GM23338 (cell line): ENCODE data around the gene PXYLP1. TPM values are rescaled to one million over a fixed set of nuclear protein-coding genes. Genes with fewer than 3 reads are reported as not detected.

Experiments used
- ATAC-seq: fragments of 200-7000 bp; cut with Tn5 transposase; 3 replicates; pipeline ENCODE4 v1.9.1; 2020
- DNase-seq: peaks from one replicate; pipeline ENCODE4 v3.0.0-alpha.2; 2015; ENCODE audit warnings: low spot score
- H2AFZ ChIP-seq: fragments of 200-600 bp; sonication (generic); 2 replicates; pipeline ENCODE4 v1.8.0; 2016; ENCODE audit warnings: antibody characterized with exemption, mild to moderate bottlenecking, moderate library complexity
- H3F3A ChIP-seq: fragments of 200-600 bp; sonication (generic); replicated peaks from 2 replicates; pipeline ENCODE4 v1.8.0; 2017; ENCODE audit warnings: antibody characterized with exemption, mixed run types, low read depth
- H3K27ac ChIP-seq: fragments of 200-600 bp; sonication (generic); 2 replicates; pipeline ENCODE4 v1.6.1; 2016; ENCODE audit warnings: low read depth
- H3K27me3 ChIP-seq: fragments of 200-600 bp; sonication (generic); 2 replicates; pipeline ENCODE4 v1.8.0; 2016; ENCODE audit warnings: mild to moderate bottlenecking, mixed run types, moderate library complexity; ENCODE audit not compliant: insufficient read depth
- H3K36me3 ChIP-seq: fragments of 200-600 bp; sonication (generic); 2 replicates; pipeline ENCODE4 v1.8.0; 2016; ENCODE audit warnings: mild to moderate bottlenecking; ENCODE audit not compliant: insufficient read depth
- H3K4me1 ChIP-seq: fragments of 200-600 bp; sonication (generic); 2 replicates; pipeline ENCODE4 v1.8.0; 2016; ENCODE audit warnings: mild to moderate bottlenecking, moderate library complexity; ENCODE audit not compliant: insufficient read depth
- H3K4me2 ChIP-seq: fragments of 200-600 bp; sonication (generic); 2 replicates; pipeline ENCODE4 v1.7.1; 2017; ENCODE audit warnings: mixed run types
- H3K4me3 ChIP-seq: fragments of 200-600 bp; sonication (generic); 2 replicates; pipeline ENCODE4 v1.6.1; 2016; ENCODE audit warnings: mixed run types
- H3K79me2 ChIP-seq: fragments of 200-600 bp; sonication (generic); replicated peaks from 2 replicates; pipeline ENCODE4 v1.8.0; 2017; ENCODE audit warnings: mild to moderate bottlenecking; ENCODE audit not compliant: insufficient read depth
- H3K9me2 ChIP-seq: fragments of 200-600 bp; sonication (generic); 2 replicates; pipeline ENCODE4 v1.8.0; 2017; ENCODE audit not compliant: insufficient read depth
- H4K20me1 ChIP-seq: fragments of 200-600 bp; sonication (generic); replicated peaks from 2 replicates; pipeline ENCODE4 v1.8.0; 2017; ENCODE audit warnings: mild to moderate bottlenecking; ENCODE audit not compliant: insufficient read depth
- H3K27ac Mint-ChIP-seq: 2 replicates; pipeline ENCODE4 v1.8.0; 2020; ENCODE audit warnings: inconsistent platforms, mild to moderate bottlenecking, moderate library complexity, mixed read lengths
- H3K27me3 Mint-ChIP-seq: 3 replicates; pipeline ENCODE4 v1.8.0; 2022; ENCODE audit warnings: low read depth, mild to moderate bottlenecking, moderate library complexity, mixed read lengths, inconsistent platforms; ENCODE audit not compliant: insufficient read depth, poor library complexity
- H3K36me3 Mint-ChIP-seq: 3 replicates; pipeline ENCODE4 v1.8.0; 2021; ENCODE audit warnings: low read depth, mild to moderate bottlenecking, inconsistent platforms, moderate library complexity, mixed read lengths
- H3K4me1 Mint-ChIP-seq: 3 replicates; pipeline ENCODE4 v1.8.0; 2020; ENCODE audit warnings: mild to moderate bottlenecking, inconsistent platforms, mixed read lengths
- H3K4me3 Mint-ChIP-seq: 3 replicates; pipeline ENCODE4 v1.8.0; 2021; ENCODE audit warnings: moderate library complexity, mild to moderate bottlenecking, inconsistent platforms, mixed read lengths
- H3K9me3 Mint-ChIP-seq: 3 replicates; pipeline ENCODE4 v1.8.0; 2020; ENCODE audit warnings: moderate library complexity, mild to moderate bottlenecking, inconsistent platforms, mixed read lengths
- CREB1 ChIP-seq: fragments of 250-450 bp; sonication (Bioruptor Pico); IDR thresholded peaks from 2 replicates; pipeline ENCODE4 v1.5.0; 2020; ENCODE audit warnings: low read depth, mild to moderate bottlenecking, moderate library complexity
- EZH2 ChIP-seq: fragments of 200-600 bp; sonication (generic); IDR thresholded peaks from one replicate; pipeline ENCODE4 v1.8.0; 2017; ENCODE audit warnings: antibody characterized with exemption, mild to moderate bottlenecking, low read depth; ENCODE audit not compliant: unreplicated experiment
- EZH2phosphoT487 ChIP-seq: fragments of 200-600 bp; sonication (generic); IDR thresholded peaks from one replicate; pipeline ENCODE4 v1.8.1; 2018; ENCODE audit warnings: antibody characterized with exemption; ENCODE audit not compliant: unreplicated experiment
- JUNB ChIP-seq: IDR thresholded peaks from one replicate; pipeline ENCODE4 v1.6.1; 2016; ENCODE audit warnings: antibody characterized with exemption; ENCODE audit not compliant: unreplicated experiment
- NANOG ChIP-seq: IDR thresholded peaks from 2 replicates; pipeline ENCODE4 v1.6.1; 2016; ENCODE audit warnings: antibody characterized with exemption, borderline replicate concordance
- POLR2AphosphoS5 ChIP-seq: IDR thresholded peaks from 2 replicates; pipeline ENCODE4 v1.6.1; 2016; ENCODE audit warnings: antibody characterized with exemption, low read depth
- STAT1 ChIP-seq: IDR thresholded peaks from one replicate; pipeline ENCODE4 v1.6.1; 2016; ENCODE audit warnings: antibody characterized with exemption; ENCODE audit not compliant: unreplicated experiment
- ZNF114 ChIP-seq: fragments of 250-450 bp; sonication (Bioruptor Pico); IDR thresholded peaks from 2 replicates; pipeline ENCODE4 v1.5.0; 2020; ENCODE audit warnings: mild to moderate bottlenecking, moderate library complexity
- ZNF331 ChIP-seq: fragments of 250-450 bp; sonication (Bioruptor Pico); IDR thresholded peaks from 2 replicates; pipeline ENCODE4 v1.5.0; 2020; ENCODE audit warnings: low read depth, mild to moderate bottlenecking, moderate library complexity
- polyA plus RNA-seq: library from polyadenylated mRNA; unstranded; fragments of >200 nt; fragmentation: Nextera tagmentation; extraction: Ambion mirVana; gene quantifications from 2 replicates; pipeline ENCODE4 v1.2.1, GENCODE V29; 2016
- total RNA-seq: library from RNA; depleted of rRNA; stranded (reverse); fragments of >200 nt; shearing (Covaris generic); gene quantifications from 2 replicates; pipeline ENCODE4 v1.2.3, GENCODE V29; 2014
- TF ChIP-seq, protein P1 (sequence below): fragments of 250-450 bp; sonication (Bioruptor Pico); IDR thresholded peaks from 2 replicates; pipeline ENCODE4 v1.5.0; 2020; ENCODE audit warnings: mild to moderate bottlenecking, moderate library complexity
- TF ChIP-seq, protein P2 (sequence below), 2 experiments: fragments of 200-600 bp in 1 of 2; sonication (generic) in 1 of 2; conservative IDR thresholded peaks; 2 replicates each; pipeline versions ENCODE4 v1.5.1 to v1.6.1; 2016 to 2017; ENCODE audit warnings: antibody characterized with exemption in 2 of 2, low read depth in 2 of 2, mild to moderate bottlenecking in 2 of 2, moderate library complexity in 1 of 2
- TF ChIP-seq, protein P3 (sequence below): IDR thresholded peaks from one replicate; pipeline ENCODE4 v1.6.1; 2018; ENCODE audit warnings: antibody characterized with exemption; ENCODE audit not compliant: unreplicated experiment
- TF ChIP-seq, protein P4 (sequence below): IDR thresholded peaks from 2 replicates; pipeline ENCODE4 v1.6.1; 2016; ENCODE audit warnings: antibody characterized with exemption

Gene PXYLP1
- total and polyA plus RNA-seq, 2 experiments from 2014 or later = 8.9 to 20.1 TPM

DNA sequence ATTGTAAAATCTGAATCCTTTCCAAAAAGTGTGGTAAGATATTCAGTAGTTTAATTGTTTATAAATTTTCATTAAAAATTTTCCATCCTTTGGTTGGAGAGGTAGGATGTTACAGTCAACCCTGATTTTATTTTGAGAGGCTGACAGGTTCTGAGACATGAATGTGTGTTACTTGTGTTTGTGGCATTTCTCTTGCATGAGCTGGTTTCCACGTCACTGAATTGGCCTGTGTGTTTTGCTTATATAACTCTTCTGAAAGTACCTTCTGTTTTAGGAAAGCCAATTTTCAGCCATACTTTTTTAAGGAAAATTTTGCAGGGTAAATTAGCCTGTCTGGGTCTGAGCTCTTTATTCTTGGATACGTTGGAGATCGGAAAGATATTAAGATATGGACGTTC lies 30.7 kb downstream of the PXYLP1 start:
- Mint-ChIP-seq H3K9me3 (no peaks in the 10 kb centered on the region), H3K4me1 (no peaks in the 10 kb centered on the region; the same call in 2 of the 3 replicates), H3K27ac (no peak overlapping the region), H3K27me3 (no peaks in the 10 kb centered on the region), H3K36me3 (no peaks in the 10 kb centered on the region; the same call in 2 of the 3 replicates), H3K4me3 (no peak overlapping the region)
- Histone ChIP-seq H3K9me2 (no peaks in the 10 kb centered on the region), H3F3A (no peaks in the 10 kb centered on the region), H3K27me3 (no peaks in the 10 kb centered on the region), H3K79me2 (no peaks in the 10 kb centered on the region), H3K27ac (no peak overlapping the region), H3K36me3 (no peaks in the 10 kb centered on the region), H3K4me2 (no peak overlapping the region), H2AFZ (no peak overlapping the region), H3K4me1 (no peaks in the 10 kb centered on the region), H3K4me3 (no peak overlapping the region), H4K20me1 (no peaks in the 10 kb centered on the region; the same call in 1 of the 2 replicates)
- TF ChIP-seq, protein P1, sequence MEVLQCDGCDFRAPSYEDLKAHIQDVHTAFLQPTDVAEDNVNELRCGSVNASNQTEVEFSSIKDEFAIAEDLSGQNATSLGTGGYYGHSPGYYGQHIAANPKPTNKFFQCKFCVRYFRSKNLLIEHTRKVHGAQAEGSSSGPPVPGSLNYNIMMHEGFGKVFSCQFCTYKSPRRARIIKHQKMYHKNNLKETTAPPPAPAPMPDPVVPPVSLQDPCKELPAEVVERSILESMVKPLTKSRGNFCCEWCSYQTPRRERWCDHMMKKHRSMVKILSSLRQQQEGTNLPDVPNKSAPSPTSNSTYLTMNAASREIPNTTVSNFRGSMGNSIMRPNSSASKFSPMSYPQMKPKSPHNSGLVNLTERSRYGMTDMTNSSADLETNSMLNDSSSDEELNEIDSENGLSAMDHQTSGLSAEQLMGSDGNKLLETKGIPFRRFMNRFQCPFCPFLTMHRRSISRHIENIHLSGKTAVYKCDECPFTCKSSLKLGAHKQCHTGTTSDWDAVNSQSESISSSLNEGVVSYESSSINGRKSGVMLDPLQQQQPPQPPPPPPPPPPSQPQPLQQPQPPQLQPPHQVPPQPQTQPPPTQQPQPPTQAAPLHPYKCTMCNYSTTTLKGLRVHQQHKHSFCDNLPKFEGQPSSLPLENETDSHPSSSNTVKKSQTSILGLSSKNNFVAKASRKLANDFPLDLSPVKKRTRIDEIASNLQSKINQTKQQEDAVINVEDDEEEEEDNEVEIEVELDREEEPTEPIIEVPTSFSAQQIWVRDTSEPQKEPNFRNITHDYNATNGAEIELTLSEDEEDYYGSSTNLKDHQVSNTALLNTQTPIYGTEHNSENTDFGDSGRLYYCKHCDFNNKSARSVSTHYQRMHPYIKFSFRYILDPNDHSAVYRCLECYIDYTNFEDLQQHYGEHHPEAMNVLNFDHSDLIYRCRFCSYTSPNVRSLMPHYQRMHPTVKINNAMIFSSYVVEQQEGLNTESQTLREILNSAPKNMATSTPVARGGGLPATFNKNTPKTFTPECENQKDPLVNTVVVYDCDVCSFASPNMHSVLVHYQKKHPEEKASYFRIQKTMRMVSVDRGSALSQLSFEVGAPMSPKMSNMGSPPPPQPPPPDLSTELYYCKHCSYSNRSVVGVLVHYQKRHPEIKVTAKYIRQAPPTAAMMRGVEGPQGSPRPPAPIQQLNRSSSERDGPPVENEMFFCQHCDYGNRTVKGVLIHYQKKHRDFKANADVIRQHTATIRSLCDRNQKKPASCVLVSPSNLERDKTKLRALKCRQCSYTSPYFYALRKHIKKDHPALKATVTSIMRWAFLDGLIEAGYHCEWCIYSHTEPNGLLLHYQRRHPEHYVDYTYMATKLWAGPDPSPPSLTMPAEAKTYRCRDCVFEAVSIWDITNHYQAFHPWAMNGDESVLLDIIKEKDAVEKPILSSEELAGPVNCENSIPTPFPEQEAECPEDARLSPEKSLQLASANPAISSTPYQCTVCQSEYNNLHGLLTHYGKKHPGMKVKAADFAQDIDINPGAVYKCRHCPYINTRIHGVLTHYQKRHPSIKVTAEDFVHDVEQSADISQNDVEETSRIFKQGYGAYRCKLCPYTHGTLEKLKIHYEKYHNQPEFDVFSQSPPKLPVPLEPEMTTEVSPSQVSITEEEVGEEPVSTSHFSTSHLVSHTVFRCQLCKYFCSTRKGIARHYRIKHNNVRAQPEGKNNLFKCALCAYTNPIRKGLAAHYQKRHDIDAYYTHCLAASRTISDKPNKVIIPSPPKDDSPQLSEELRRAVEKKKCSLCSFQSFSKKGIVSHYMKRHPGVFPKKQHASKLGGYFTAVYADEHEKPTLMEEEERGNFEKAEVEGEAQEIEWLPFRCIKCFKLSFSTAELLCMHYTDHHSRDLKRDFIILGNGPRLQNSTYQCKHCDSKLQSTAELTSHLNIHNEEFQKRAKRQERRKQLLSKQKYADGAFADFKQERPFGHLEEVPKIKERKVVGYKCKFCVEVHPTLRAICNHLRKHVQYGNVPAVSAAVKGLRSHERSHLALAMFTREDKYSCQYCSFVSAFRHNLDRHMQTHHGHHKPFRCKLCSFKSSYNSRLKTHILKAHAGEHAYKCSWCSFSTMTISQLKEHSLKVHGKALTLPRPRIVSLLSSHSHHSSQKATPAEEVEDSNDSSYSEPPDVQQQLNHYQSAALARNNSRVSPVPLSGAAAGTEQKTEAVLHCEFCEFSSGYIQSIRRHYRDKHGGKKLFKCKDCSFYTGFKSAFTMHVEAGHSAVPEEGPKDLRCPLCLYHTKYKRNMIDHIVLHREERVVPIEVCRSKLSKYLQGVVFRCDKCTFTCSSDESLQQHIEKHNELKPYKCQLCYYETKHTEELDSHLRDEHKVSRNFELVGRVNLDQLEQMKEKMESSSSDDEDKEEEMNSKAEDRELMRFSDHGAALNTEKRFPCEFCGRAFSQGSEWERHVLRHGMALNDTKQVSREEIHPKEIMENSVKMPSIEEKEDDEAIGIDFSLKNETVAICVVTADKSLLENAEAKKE = no peak
- TF ChIP-seq, protein P2, sequence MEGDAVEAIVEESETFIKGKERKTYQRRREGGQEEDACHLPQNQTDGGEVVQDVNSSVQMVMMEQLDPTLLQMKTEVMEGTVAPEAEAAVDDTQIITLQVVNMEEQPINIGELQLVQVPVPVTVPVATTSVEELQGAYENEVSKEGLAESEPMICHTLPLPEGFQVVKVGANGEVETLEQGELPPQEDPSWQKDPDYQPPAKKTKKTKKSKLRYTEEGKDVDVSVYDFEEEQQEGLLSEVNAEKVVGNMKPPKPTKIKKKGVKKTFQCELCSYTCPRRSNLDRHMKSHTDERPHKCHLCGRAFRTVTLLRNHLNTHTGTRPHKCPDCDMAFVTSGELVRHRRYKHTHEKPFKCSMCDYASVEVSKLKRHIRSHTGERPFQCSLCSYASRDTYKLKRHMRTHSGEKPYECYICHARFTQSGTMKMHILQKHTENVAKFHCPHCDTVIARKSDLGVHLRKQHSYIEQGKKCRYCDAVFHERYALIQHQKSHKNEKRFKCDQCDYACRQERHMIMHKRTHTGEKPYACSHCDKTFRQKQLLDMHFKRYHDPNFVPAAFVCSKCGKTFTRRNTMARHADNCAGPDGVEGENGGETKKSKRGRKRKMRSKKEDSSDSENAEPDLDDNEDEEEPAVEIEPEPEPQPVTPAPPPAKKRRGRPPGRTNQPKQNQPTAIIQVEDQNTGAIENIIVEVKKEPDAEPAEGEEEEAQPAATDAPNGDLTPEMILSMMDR (conservative IDR thresholded peaks at IDR 0.05; ENCODE audit: low read depth in 2 of 2) = no peak
- TF ChIP-seq, protein P3, sequence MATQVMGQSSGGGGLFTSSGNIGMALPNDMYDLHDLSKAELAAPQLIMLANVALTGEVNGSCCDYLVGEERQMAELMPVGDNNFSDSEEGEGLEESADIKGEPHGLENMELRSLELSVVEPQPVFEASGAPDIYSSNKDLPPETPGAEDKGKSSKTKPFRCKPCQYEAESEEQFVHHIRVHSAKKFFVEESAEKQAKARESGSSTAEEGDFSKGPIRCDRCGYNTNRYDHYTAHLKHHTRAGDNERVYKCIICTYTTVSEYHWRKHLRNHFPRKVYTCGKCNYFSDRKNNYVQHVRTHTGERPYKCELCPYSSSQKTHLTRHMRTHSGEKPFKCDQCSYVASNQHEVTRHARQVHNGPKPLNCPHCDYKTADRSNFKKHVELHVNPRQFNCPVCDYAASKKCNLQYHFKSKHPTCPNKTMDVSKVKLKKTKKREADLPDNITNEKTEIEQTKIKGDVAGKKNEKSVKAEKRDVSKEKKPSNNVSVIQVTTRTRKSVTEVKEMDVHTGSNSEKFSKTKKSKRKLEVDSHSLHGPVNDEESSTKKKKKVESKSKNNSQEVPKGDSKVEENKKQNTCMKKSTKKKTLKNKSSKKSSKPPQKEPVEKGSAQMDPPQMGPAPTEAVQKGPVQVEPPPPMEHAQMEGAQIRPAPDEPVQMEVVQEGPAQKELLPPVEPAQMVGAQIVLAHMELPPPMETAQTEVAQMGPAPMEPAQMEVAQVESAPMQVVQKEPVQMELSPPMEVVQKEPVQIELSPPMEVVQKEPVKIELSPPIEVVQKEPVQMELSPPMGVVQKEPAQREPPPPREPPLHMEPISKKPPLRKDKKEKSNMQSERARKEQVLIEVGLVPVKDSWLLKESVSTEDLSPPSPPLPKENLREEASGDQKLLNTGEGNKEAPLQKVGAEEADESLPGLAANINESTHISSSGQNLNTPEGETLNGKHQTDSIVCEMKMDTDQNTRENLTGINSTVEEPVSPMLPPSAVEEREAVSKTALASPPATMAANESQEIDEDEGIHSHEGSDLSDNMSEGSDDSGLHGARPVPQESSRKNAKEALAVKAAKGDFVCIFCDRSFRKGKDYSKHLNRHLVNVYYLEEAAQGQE = no peak
- TF ChIP-seq STAT1 (no peak), JUNB (no peak), POLR2AphosphoS5 (no peak), ZNF114 (CRISPR knock-in tag) (no peak), EZH2 (no peak), NANOG (no peak), CREB1 (CRISPR knock-in tag) (no peak), EZH2phosphoT487 (no peak), ZNF331 (CRISPR knock-in tag) (no peak)
- TF ChIP-seq, protein P4, sequence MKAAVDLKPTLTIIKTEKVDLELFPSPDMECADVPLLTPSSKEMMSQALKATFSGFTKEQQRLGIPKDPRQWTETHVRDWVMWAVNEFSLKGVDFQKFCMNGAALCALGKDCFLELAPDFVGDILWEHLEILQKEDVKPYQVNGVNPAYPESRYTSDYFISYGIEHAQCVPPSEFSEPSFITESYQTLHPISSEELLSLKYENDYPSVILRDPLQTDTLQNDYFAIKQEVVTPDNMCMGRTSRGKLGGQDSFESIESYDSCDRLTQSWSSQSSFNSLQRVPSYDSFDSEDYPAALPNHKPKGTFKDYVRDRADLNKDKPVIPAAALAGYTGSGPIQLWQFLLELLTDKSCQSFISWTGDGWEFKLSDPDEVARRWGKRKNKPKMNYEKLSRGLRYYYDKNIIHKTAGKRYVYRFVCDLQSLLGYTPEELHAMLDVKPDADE = no peak
- ATAC-seq = no peak
- no peak for DNase-seq
